WTC11 (cell line): ENCODE data around the gene DTX1. TPM values are rescaled to one million over a fixed set of nuclear protein-coding genes. Genes with fewer than 3 reads are reported as not detected.

Experiments used
- ATAC-seq: fragments of 200-7000 bp; cut with Tn5 transposase; 2 replicates; pipeline ENCODE4 v1.10.0; 2021; ENCODE audit warnings: mild to moderate bottlenecking, moderate library complexity
- CTCF ChIA-PET: fragments of 300-600 bp; sonication (Branson Sonifier 250); formaldehyde crosslinking; loops from one replicate; lab custom pipeline; 2021; ENCODE audit warnings: antibody characterized with exemption; lab: Charles Lee
- POLR2A ChIA-PET: fragments of 350-600 bp; sonication (Branson Sonifier 250); formaldehyde crosslinking; loops from one replicate; lab custom pipeline; 2021; ENCODE audit warnings: antibody characterized with exemption; lab: Charles Lee
- DNase-seq: peaks from one replicate; pipeline ENCODE4 v3.0.0; 2021; ENCODE audit warnings: low spot score
- H3K27ac Mint-ChIP-seq: 2 replicates; pipeline ENCODE4 v1.8.0; 2021; ENCODE audit warnings: mixed read lengths
- H3K27me3 Mint-ChIP-seq: 2 replicates; pipeline ENCODE4 v1.8.0; 2021; ENCODE audit warnings: low read depth, mild to moderate bottlenecking, moderate library complexity, mixed read lengths
- H3K36me3 Mint-ChIP-seq: 2 replicates; pipeline ENCODE4 v1.8.0; 2021; ENCODE audit warnings: mixed read lengths
- H3K4me1 Mint-ChIP-seq: 2 replicates; pipeline ENCODE4 v1.8.0; 2022; ENCODE audit warnings: mixed read lengths
- H3K4me3 Mint-ChIP-seq: 2 replicates; pipeline ENCODE4 v1.8.0; 2021; ENCODE audit warnings: mild to moderate bottlenecking, moderate library complexity, mixed read lengths
- H3K9me3 Mint-ChIP-seq: 2 replicates; pipeline ENCODE4 v1.8.0; 2021; ENCODE audit warnings: mixed read lengths
- AFF4 ChIP-seq: sonication (generic); formaldehyde crosslinking; IDR thresholded peaks from 2 replicates; pipeline ENCODE4 v1.8.1; 2023; ENCODE audit warnings: mild to moderate bottlenecking, missing genetic modification reagents, borderline replicate concordance
- AR ChIP-seq: fragments of 250-450 bp; sonication (Bioruptor Pico); IDR thresholded peaks from 2 replicates; pipeline ENCODE4 v1.9.0; 2021; ENCODE audit warnings: mild to moderate bottlenecking
- CREM ChIP-seq: sonication (generic); formaldehyde crosslinking; IDR thresholded peaks from 2 replicates; pipeline ENCODE4 v1.8.1; 2022; ENCODE audit warnings: mild to moderate bottlenecking, missing genetic modification reagents, moderate library complexity
- E2F1 ChIP-seq: sonication (generic); formaldehyde crosslinking; IDR thresholded peaks from 2 replicates; pipeline ENCODE4 v1.8.0; 2022; ENCODE audit warnings: mild to moderate bottlenecking, missing genetic modification reagents
- GABPB1 ChIP-seq: sonication (generic); formaldehyde crosslinking; IDR thresholded peaks from 2 replicates; pipeline ENCODE4 v1.8.1; 2023; ENCODE audit warnings: mild to moderate bottlenecking, missing genetic modification reagents
- TCF7 ChIP-seq: sonication (generic); formaldehyde crosslinking; IDR thresholded peaks from 2 replicates; pipeline ENCODE4 v1.8.0; 2022; ENCODE audit warnings: mild to moderate bottlenecking, low read depth, missing genetic modification reagents, moderate library complexity
- TEAD1 ChIP-seq: sonication (generic); formaldehyde crosslinking; IDR thresholded peaks from 2 replicates; pipeline ENCODE4 v1.8.0; 2022; ENCODE audit warnings: mild to moderate bottlenecking, missing genetic modification reagents
- ZBTB43 ChIP-seq: sonication (generic); formaldehyde crosslinking; IDR thresholded peaks from 2 replicates; pipeline ENCODE4 v1.8.1; 2023; ENCODE audit warnings: mild to moderate bottlenecking, missing genetic modification reagents
- ZNF138 ChIP-seq: sonication (generic); formaldehyde crosslinking; conservative IDR thresholded peaks from 2 replicates; pipeline ENCODE4 v1.8.1; 2022; ENCODE audit warnings: mild to moderate bottlenecking, moderate library complexity, missing genetic modification reagents
- ZNF423 ChIP-seq: fragments of 250-450 bp; sonication (Bioruptor Pico); IDR thresholded peaks from 2 replicates; pipeline ENCODE4 v2.1.2; 2022; ENCODE audit warnings: mild to moderate bottlenecking, moderate library complexity
- total RNA-seq: library from RNA; stranded (reverse); gene quantifications from 3 replicates; pipeline ENCODE4 v1.2.3, GENCODE V29; 2021
- TF ChIP-seq, protein P1 (sequence below): sonication (generic); formaldehyde crosslinking; conservative IDR thresholded peaks from 2 replicates; pipeline ENCODE4 v1.8.1; 2022; ENCODE audit warnings: mild to moderate bottlenecking, missing genetic modification reagents
- TF ChIP-seq, protein P2 (sequence below): sonication (generic); formaldehyde crosslinking; IDR thresholded peaks from 2 replicates; pipeline ENCODE4 v1.8.0; 2023; ENCODE audit warnings: mild to moderate bottlenecking, missing genetic modification reagents
- TF ChIP-seq, protein P3 (sequence below): fragments of 200-600 bp; IDR thresholded peaks from 2 replicates; pipeline ENCODE4 v1.8.0; 2022; ENCODE audit warnings: antibody characterized with exemption

DTX1 gene
- total RNA-seq, 1 experiment from 2014 or later, result 6.2 TPM

DNA sequence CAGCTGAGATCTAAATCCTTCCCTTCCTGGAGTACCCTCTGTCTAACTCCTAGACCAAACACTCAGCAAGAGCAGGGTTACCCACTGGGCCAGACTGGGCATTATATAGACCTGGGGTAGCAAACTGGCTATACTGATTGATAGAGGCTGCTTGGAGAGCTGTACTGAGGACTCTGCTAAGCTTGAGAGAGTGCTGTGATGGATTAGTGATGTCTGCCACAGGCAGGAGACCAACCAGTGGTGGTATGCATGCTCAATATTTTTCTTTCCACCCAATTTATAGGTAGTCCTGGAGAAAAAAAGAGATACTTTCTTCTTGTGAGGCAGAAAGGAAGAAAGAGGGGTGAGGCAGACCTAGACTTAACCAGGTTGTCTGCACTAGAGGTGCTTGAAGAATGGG lies 33.3 kb downstream of the DTX1 start (continued):
- TF ChIP-seq AFF4, result no peak
- TF ChIP-seq GABPB1 (CRISPR knock-in tag), result no peak

GRCh38 chr12:113090740-113091139 lies 34.2 kb downstream of the DTX1 start:
- ATAC-seq (no peak), DNase-seq (no peak)
- Mint-ChIP-seq H3K9me3 (no peaks in the 10 kb centered on the region), H3K36me3 (no peaks in the 10 kb centered on the region), H3K4me1 (peaks cover 25% of the 10 kb centered on the region), H3K27me3 (no peaks in the 10 kb centered on the region; the same call in none of the 2 replicates)
- ChIA-PET POLR2A (no interaction called here), CTCF (interaction anchor here (0.9 to 1.5 kb wide), 3 partner anchors 41 to 98 kb away, joined by 3 read pairs; no protein-coding TSS in a partner anchor)
- TF ChIP-seq GABPB1 (CRISPR knock-in tag) (no peak), AFF4 (no peak), TEAD1 (CRISPR knock-in tag) (no peak), ZBTB43 (CRISPR knock-in tag) (no peak), CREM (CRISPR knock-in tag) (no peak), TCF7 (no peak), ZNF423 (no peak), ZNF138 (CRISPR knock-in tag) (no peak)
- TF ChIP-seq, protein P1, sequence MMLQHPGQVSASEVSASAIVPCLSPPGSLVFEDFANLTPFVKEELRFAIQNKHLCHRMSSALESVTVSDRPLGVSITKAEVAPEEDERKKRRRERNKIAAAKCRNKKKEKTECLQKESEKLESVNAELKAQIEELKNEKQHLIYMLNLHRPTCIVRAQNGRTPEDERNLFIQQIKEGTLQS, result no peak
- TF ChIP-seq, all 79 proteins: peak for 0
- no peak overlapping the region for H3K4me3 Mint-ChIP-seq
- no peak overlapping the region for H3K27ac Mint-ChIP-seq

DNA sequence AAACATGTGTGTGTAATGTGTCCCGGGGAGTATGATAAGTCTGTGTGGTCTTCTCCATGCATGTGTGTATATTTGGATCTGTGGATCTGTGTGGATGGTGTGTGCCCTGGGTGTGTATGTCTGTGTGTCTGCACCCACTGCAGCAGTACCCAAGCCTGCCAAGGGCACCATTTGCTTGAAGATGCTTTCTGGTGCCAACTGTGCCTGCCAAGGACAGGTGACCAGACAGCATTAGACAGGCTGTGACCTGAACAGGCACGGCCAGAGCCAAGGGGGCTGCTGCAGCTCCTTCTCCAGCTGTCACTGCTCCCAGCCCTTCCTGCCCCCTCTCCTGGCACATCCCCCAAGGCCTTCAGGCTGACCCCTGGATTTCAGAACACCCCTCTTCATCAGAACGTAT lies 35.0 kb downstream of the DTX1 start:
- H3K36me3 Mint-ChIP-seq, result no peaks in the 10 kb centered on the region
- POLR2A ChIA-PET, result no interaction called here
- H3K27me3 Mint-ChIP-seq, result no peaks in the 10 kb centered on the region; the same call in none of the 2 replicates
- ATAC-seq (no peak), DNase-seq (no peak)
- CTCF ChIA-PET, result interaction anchor here (1.2 to 3.9 kb wide), 7 partner anchors 12 to 98 kb away, joined by 3 to 37 read pairs (median 16); partner anchors contain the start of gene RASAL1
- H3K9me3 Mint-ChIP-seq, result no peaks in the 10 kb centered on the region
- peaks cover 18% of the 10 kb centered on the region for H3K4me1 Mint-ChIP-seq
- TF ChIP-seq ZNF138 (CRISPR knock-in tag) (no peak), E2F1 (no peak), AR (CRISPR knock-in tag) (no peak)
- TF ChIP-seq, protein P2, sequence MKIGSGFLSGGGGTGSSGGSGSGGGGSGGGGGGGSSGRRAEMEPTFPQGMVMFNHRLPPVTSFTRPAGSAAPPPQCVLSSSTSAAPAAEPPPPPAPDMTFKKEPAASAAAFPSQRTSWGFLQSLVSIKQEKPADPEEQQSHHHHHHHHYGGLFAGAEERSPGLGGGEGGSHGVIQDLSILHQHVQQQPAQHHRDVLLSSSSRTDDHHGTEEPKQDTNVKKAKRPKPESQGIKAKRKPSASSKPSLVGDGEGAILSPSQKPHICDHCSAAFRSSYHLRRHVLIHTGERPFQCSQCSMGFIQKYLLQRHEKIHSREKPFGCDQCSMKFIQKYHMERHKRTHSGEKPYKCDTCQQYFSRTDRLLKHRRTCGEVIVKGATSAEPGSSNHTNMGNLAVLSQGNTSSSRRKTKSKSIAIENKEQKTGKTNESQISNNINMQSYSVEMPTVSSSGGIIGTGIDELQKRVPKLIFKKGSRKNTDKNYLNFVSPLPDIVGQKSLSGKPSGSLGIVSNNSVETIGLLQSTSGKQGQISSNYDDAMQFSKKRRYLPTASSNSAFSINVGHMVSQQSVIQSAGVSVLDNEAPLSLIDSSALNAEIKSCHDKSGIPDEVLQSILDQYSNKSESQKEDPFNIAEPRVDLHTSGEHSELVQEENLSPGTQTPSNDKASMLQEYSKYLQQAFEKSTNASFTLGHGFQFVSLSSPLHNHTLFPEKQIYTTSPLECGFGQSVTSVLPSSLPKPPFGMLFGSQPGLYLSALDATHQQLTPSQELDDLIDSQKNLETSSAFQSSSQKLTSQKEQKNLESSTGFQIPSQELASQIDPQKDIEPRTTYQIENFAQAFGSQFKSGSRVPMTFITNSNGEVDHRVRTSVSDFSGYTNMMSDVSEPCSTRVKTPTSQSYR (CRISPR knock-in tag), result no peak
- TF ChIP-seq, protein P3, sequence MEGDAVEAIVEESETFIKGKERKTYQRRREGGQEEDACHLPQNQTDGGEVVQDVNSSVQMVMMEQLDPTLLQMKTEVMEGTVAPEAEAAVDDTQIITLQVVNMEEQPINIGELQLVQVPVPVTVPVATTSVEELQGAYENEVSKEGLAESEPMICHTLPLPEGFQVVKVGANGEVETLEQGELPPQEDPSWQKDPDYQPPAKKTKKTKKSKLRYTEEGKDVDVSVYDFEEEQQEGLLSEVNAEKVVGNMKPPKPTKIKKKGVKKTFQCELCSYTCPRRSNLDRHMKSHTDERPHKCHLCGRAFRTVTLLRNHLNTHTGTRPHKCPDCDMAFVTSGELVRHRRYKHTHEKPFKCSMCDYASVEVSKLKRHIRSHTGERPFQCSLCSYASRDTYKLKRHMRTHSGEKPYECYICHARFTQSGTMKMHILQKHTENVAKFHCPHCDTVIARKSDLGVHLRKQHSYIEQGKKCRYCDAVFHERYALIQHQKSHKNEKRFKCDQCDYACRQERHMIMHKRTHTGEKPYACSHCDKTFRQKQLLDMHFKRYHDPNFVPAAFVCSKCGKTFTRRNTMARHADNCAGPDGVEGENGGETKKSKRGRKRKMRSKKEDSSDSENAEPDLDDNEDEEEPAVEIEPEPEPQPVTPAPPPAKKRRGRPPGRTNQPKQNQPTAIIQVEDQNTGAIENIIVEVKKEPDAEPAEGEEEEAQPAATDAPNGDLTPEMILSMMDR, result no peak
- H3K4me3 Mint-ChIP-seq, result no peak overlapping the region
- no peak overlapping the region for H3K27ac Mint-ChIP-seq
